ENCODE results near the gene KIR2DL3. TPM values are rescaled to one million over a fixed set of nuclear protein-coding genes. Genes with fewer than 3 reads are reported as not detected.

Gene KIR2DL3
- total and polyA plus RNA-seq, 2 of the 4 experiments (the other 2 are of a cell fraction): not detected

- DNase-seq (no peak), ATAC-seq (ENCODE audit: low read depth) (no peak)
- Histone ChIP-seq H3K9me3 (ENCODE audit: control insufficient read depth, insufficient read depth, low read length) (peaks cover 34% of the 10 kb centered on the region), H3K9ac (ENCODE audit: low read depth, low read length) (no peak overlapping the region), H2AK5ac (ENCODE audit: low read depth, low read length) (no peak overlapping the region), H3K14ac (replicated peaks; ENCODE audit: low read depth, low read length) (no peak overlapping the region), H3K4me2 (ENCODE audit: low read depth, low read length) (no peak overlapping the region), H3K79me1 (ENCODE audit: low read depth in 1 of 2, low read length in 2 of 2) (no peaks in the 10 kb centered on the region), H4K5ac (ENCODE audit: low read depth, low read length) (no peak overlapping the region), H2AFZ (replicated peaks; ENCODE audit: low read length, poor library complexity) (no peak overlapping the region), H3K27ac (ENCODE audit: insufficient read depth, low read length) (no peak overlapping the region), H3K4me1 (ENCODE audit: control insufficient read depth, insufficient read depth, low read length) (no peaks in the 10 kb centered on the region), H2AK9ac (replicated peaks; ENCODE audit: low read depth, low read length, poor library complexity) (no peak overlapping the region), H2BK5ac (ENCODE audit: low read depth, low read length, poor library complexity, severe bottlenecking) (no peak overlapping the region), H3K18ac (ENCODE audit: low read depth, low read length) (no peak overlapping the region), H3K56ac (ENCODE audit: extremely low read depth, insufficient read depth, low read length) (no peak overlapping the region), H4K20me1 (ENCODE audit: insufficient read depth, low read length) (no peaks in the 10 kb centered on the region), H4K8ac (ENCODE audit: low read depth in 2 of 2, low read length in 2 of 2) (no peak overlapping the region), H3K4ac (ENCODE audit: low read depth, low read length) (no peak overlapping the region), H2BK15ac (ENCODE audit: low read depth, low read length) (no peak overlapping the region), H2BK120ac (ENCODE audit: low read depth, low read length) (no peak overlapping the region), H3K9me1 (ENCODE audit: insufficient read depth, low read length) (no peaks in the 10 kb centered on the region), H3K27me3 (ENCODE audit: control insufficient read depth, insufficient read depth, low read length) (no peaks in the 10 kb centered on the region), H2BK20ac (ENCODE audit: low read depth, low read length) (no peak overlapping the region), H3K4me3 (ENCODE audit: insufficient read depth, low read depth, low read length) (no peak overlapping the region), H3K23ac (ENCODE audit: low read depth, low read length) (no peak overlapping the region), H4K91ac (ENCODE audit: insufficient read depth, low read depth, low read length) (no peak overlapping the region), H3K36me3 (ENCODE audit: control insufficient read depth, insufficient read depth, low read length) (no peaks in the 10 kb centered on the region)
- TF ChIP-seq MXI1 (IDR thresholded peaks at IDR 0.05; ENCODE audit: borderline replicate concordance, low read depth, low read length): no peak
- intact Hi-C loops (cut with micrococcal nuclease) (no loop called here), in situ Hi-C loops (cut with MboI; ENCODE audit: low sequenced_read_pairs) (no loop called here), dilution Hi-C loops (cut with HindIII; ENCODE audit: low sequenced_read_pairs, unreplicated experiment) (no loop called here)
- CTCF ChIA-PET: no interaction called here
- 62% methylated on average over 8 of the region's 15 CpGs; no CpG with 5 or more reads in 1 of the 2 experiments for WGBS, 2 experiments (ENCODE audit: extremely low coverage in 2 of 2, insufficient read length in 1 of 2)
- POLR2A ChIA-PET (ENCODE audit: unreplicated experiment): no interaction called here
- BruUV-seq (replicated peaks): no TSS peak
Observed at GRCh38 chr19:54729416-54730188, 8.7 kb upstream of the KIR2DL3 start.
